Activated naive CD8-positive, alpha-beta T cell treated with anti-CD3 and anti-CD28 coated beads, Interleukin-2, amount 10 ng/mL, durations not matched to agents 7 days and 5 days (primary cell): ENCODE measurements around the gene SPANXD. TPM values are rescaled to one million over a fixed set of nuclear protein-coding genes. Genes with fewer than 3 reads are reported as not detected.
"Not testable (repeated sequence)": the region's sequence is repeated elsewhere in the genome, so short reads cannot be mapped to it uniquely, and the experiment has no call there.

ENCODE experiments used
- ATAC-seq: fragments of 150-1000 bp; cut with Tn5 transposase; one replicate; pipeline ENCODE4 v1.10.0; 2021; ENCODE audit warnings: low read depth, moderate library complexity
- POLR2A ChIA-PET: fragments of 350-600 bp; sonication (Branson Sonifier 250); formaldehyde crosslinking; loops from one replicate; lab custom pipeline; 2021; ENCODE audit warnings: antibody characterized with exemption; lab: Charles Lee
- DNase-seq: peaks from one replicate; pipeline ENCODE4 v3.0.0; 2021
- H3K27ac Mint-ChIP-seq: one replicate; pipeline ENCODE4 v1.8.0; 2022; ENCODE audit warnings: mild to moderate bottlenecking, mixed read lengths
- H3K27me3 Mint-ChIP-seq: one replicate; pipeline ENCODE4 v1.8.0; 2022; ENCODE audit warnings: mild to moderate bottlenecking, moderate library complexity, mixed read lengths
- H3K36me3 Mint-ChIP-seq: one replicate; pipeline ENCODE4 v1.8.0; 2021; ENCODE audit warnings: mild to moderate bottlenecking, mixed read lengths
- H3K4me1 Mint-ChIP-seq: one replicate; pipeline ENCODE4 v1.8.0; 2021; ENCODE audit warnings: mixed read lengths
- H3K4me3 Mint-ChIP-seq: one replicate; pipeline ENCODE4 v1.8.0; 2022; ENCODE audit warnings: mild to moderate bottlenecking, moderate library complexity, mixed read lengths
- H3K9me3 Mint-ChIP-seq: one replicate; pipeline ENCODE4 v1.8.0; 2021; ENCODE audit warnings: mixed read lengths
- total RNA-seq, 2 experiments: library from RNA; stranded (reverse); gene quantifications; one replicate each; pipeline ENCODE4 v1.2.3, GENCODE V29; 2021

SPANXD gene
- total RNA-seq = not detected

DNA sequence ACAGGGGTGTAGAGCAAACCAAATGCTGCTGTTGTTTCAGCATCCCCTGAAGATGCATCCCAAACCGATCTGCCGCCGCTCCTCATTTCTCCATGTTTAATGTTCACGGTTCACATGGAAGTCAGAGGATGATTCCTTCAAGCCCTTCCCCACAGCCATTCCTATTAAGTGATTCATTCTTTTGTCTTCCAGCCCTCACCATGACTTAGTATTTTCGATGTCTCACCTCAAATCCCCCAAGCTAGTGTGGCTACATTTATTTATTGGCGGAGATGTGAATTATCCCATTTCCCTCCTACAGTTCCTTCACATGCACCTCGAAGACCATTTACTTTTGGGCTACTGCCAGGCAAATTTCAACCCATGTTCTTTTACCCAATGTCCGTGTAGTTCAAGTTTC is at the start of gene SPANXD:
Gene SPANXD (minus strand): TSS at position 101 of the 400 bp plus-strand sequence. CDS start 334 bp downstream, outside the sequence.
- H3K36me3 Mint-ChIP-seq, DNase-seq, H3K27me3 Mint-ChIP-seq, POLR2A ChIA-PET, H3K4me3 Mint-ChIP-seq, H3K9me3 Mint-ChIP-seq, H3K4me1 Mint-ChIP-seq, ATAC-seq, H3K27ac Mint-ChIP-seq: not testable (repeated sequence)

DNA sequence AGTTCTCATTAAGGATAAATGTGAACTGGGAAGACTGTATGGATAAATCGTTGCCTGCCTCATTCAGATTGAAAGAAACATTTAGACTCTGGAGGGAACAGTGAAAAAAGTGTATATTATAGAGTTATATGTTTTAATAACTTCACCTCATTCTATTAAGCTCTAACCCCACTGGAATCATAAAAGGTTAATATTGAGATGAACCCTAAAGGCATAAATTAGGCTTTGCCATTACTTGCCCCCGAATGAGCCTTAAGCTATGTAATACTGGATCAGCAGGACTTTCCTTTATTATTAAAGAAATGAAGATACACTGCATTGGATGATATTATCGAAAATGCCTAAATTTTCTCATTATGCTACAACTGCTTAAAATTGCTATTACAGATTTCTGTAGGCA is 44.1 kb upstream of the SPANXD start:
- H3K27me3 Mint-ChIP-seq = no peaks in the 10 kb centered on the region
- H3K9me3 Mint-ChIP-seq = peaks cover 1% of the 10 kb centered on the region
- POLR2A ChIA-PET = no interaction called here
- no peaks in the 10 kb centered on the region for H3K36me3 Mint-ChIP-seq
- no peak for DNase-seq
- H3K4me1 Mint-ChIP-seq = no peaks in the 10 kb centered on the region
- no peak overlapping the region for H3K4me3 Mint-ChIP-seq
- H3K27ac Mint-ChIP-seq = no peak overlapping the region
- ATAC-seq = no peak

GRCh38 chrX:141736656-141737055 is 38.1 kb upstream of the SPANXD start:
- Mint-ChIP-seq H3K9me3 (peaks cover 1% of the 10 kb centered on the region), H3K27me3 (no peaks in the 10 kb centered on the region), H3K27ac (no peak overlapping the region), H3K4me3 (no peak overlapping the region), H3K36me3 (no peaks in the 10 kb centered on the region), H3K4me1 (no peaks in the 10 kb centered on the region)
- DNase-seq = no peak
- no peak for ATAC-seq
- POLR2A ChIA-PET = no interaction called here

DNA sequence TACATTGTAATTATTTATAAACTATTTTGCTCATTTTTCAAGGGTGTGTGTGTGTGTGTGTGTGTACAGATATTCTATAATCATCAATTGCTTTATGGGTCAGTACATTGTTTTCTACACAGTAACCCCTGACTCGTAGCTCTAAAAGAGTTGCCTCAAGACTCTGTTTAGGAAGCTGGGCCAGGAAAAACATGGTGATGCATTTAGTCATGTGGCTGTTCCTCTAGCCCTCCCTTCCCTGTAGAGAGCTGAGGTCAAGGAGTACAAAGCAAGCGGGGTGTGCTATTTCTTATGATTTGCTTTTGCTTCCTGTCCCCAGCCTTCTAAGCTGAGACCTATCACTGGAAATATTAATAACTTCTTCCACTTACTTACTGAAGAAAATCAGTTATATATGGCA is 34.8 kb upstream of the SPANXD start:
- POLR2A ChIA-PET = no interaction called here
- Mint-ChIP-seq H3K36me3 (no peaks in the 10 kb centered on the region), H3K4me3 (no peak overlapping the region), H3K9me3 (no peaks in the 10 kb centered on the region), H3K27me3 (no peaks in the 10 kb centered on the region), H3K4me1 (no peaks in the 10 kb centered on the region), H3K27ac (no peak overlapping the region)
- DNase-seq = no peak
- no peak for ATAC-seq

DNA sequence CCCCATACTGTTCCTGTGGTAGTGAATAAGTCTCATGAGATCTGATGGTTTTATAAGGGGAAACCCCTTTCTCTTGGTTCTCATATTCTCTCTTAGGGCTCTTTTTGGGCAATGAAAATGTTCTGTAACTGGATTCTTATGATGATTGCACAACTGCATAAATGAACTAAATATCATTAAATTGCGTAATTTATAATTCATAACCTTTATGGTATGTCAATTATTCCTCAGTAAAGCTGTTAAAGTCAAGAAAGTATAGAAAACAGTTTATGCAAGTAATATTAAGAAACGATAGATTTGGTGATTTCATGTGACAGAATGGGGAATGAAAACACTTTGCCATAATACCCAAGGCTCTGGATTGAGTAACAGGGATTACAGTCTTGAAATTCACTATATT is 33.5 kb upstream of the SPANXD start:
- Mint-ChIP-seq H3K36me3 (no peaks in the 10 kb centered on the region), H3K27ac (no peak overlapping the region), H3K4me3 (no peak overlapping the region), H3K9me3 (no peaks in the 10 kb centered on the region), H3K27me3 (no peaks in the 10 kb centered on the region), H3K4me1 (no peaks in the 10 kb centered on the region)
- ATAC-seq (no peak), DNase-seq (no peak)
- POLR2A ChIA-PET = no interaction called here

GRCh38 chrX:141724186-141724585 is 25.6 kb upstream of the SPANXD start:
- Mint-ChIP-seq H3K27ac (no peak overlapping the region), H3K9me3 (no peaks in the 10 kb centered on the region), H3K36me3 (no peaks in the 10 kb centered on the region), H3K4me3 (no peak overlapping the region), H3K27me3 (no peaks in the 10 kb centered on the region), H3K4me1 (no peaks in the 10 kb centered on the region)
- POLR2A ChIA-PET = no interaction called here
- DNase-seq (no peak), ATAC-seq (no peak)

GRCh38 chrX:141714680-141715079 is 16.1 kb upstream of the SPANXD start:
- Mint-ChIP-seq H3K27ac (no peak overlapping the region), H3K9me3 (no peaks in the 10 kb centered on the region), H3K4me1 (no peaks in the 10 kb centered on the region), H3K27me3 (no peaks in the 10 kb centered on the region), H3K36me3 (no peaks in the 10 kb centered on the region), H3K4me3 (no peak overlapping the region)
- ATAC-seq = no peak
- POLR2A ChIA-PET = no interaction called here
- no peak for DNase-seq

DNA sequence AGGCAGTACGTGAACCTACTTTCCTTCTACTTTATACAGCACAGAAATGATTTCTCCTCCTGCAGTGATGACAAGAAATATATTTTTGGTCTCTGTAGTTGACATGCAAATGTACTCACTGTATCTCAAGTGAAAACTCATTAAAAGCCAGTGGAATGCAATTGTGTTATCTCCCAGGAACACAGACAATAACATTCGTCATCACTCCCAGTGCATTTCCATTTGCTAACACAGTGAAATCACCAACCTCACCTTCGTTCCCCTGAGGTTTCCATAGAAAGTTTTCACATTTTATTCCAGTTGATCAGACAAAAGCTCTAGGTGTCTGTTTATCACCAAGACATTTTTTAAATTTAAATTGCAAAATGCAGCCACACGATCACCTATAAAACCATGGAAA is 2.5 kb upstream of the SPANXD start:
- Mint-ChIP-seq H3K4me3 (no peak overlapping the region), H3K36me3 (no peaks in the 10 kb centered on the region)

DNA sequence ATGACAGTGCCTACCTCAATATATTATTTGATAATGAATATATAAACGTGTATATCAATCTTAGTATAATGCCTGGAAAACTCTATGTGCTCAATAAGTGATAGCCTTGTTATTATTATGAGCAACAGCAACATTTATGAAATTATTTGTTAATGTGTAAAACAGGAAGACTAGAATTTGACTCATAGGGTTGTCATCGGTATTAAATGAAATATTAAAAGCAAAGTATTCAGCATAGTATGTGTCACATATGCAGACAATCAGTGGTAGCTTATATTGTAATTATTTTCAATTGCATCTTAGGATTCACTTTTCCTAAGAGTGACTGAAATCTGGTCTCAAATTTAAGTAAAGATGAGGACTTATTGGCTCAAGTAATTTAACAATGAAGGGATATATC is 24.6 kb downstream of the SPANXD start:
- H3K4me3 Mint-ChIP-seq = no peak overlapping the region
- DNase-seq (no peak), ATAC-seq (no peak)
- no peaks in the 10 kb centered on the region for H3K4me1 Mint-ChIP-seq
- H3K9me3 Mint-ChIP-seq = no peaks in the 10 kb centered on the region
- POLR2A ChIA-PET = no interaction called here
- H3K27me3 Mint-ChIP-seq = no peaks in the 10 kb centered on the region
- H3K36me3 Mint-ChIP-seq = no peaks in the 10 kb centered on the region
- no peak overlapping the region for H3K27ac Mint-ChIP-seq

More for the DNA sequence above, 2.5 kb upstream of the SPANXD start:
- Mint-ChIP-seq H3K9me3 (no peaks in the 10 kb centered on the region), H3K4me1 (no peaks in the 10 kb centered on the region), H3K27me3 (no peaks in the 10 kb centered on the region), H3K27ac (no peak overlapping the region)
- POLR2A ChIA-PET = no interaction called here
- DNase-seq (no peak), ATAC-seq (no peak)

DNA sequence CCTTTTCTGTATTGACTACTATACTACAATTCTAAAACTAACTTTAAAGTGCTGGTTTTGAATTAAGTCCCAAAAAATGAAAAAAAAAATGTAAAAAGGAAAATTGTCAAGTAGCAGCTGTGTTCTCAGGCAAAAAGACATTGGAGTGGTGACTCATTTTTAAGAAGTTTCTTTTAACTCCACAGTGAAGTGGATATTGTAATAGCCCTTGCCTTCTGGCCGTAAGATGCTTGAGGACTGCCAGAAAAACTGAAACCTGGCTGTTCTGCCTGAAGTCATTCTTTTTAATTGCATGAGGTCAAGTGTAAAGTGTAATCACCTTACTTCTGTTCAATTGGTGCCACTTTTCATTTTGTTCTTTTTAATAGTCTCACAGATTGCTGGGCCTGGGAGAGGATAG is 28.9 kb downstream of the SPANXD start:
- POLR2A ChIA-PET = no interaction called here
- H3K4me3 Mint-ChIP-seq = no peak overlapping the region
- DNase-seq (no peak), ATAC-seq (no peak)
- no peaks in the 10 kb centered on the region for H3K27me3 Mint-ChIP-seq
- H3K36me3 Mint-ChIP-seq = no peaks in the 10 kb centered on the region
- H3K27ac Mint-ChIP-seq = no peak overlapping the region
- H3K4me1 Mint-ChIP-seq = no peaks in the 10 kb centered on the region
- H3K9me3 Mint-ChIP-seq = no peaks in the 10 kb centered on the region

GRCh38 chrX:141668371-141668770 is 30.2 kb downstream of the SPANXD start:
- Mint-ChIP-seq H3K27ac (no peak overlapping the region), H3K9me3 (no peaks in the 10 kb centered on the region), H3K4me1 (no peaks in the 10 kb centered on the region), H3K4me3 (no peak overlapping the region), H3K27me3 (no peaks in the 10 kb centered on the region), H3K36me3 (no peaks in the 10 kb centered on the region)
- POLR2A ChIA-PET = no interaction called here
- DNase-seq = no peak
- ATAC-seq = no peak

GRCh38 chrX:141662781-141663180 is 35.8 kb downstream of the SPANXD start:
- Mint-ChIP-seq H3K4me3 (no peak overlapping the region), H3K9me3 (no peaks in the 10 kb centered on the region), H3K27ac (no peak overlapping the region), H3K36me3 (no peaks in the 10 kb centered on the region), H3K27me3 (no peaks in the 10 kb centered on the region), H3K4me1 (no peaks in the 10 kb centered on the region)
- DNase-seq (no peak), ATAC-seq (no peak)
- POLR2A ChIA-PET = no interaction called here

DNA sequence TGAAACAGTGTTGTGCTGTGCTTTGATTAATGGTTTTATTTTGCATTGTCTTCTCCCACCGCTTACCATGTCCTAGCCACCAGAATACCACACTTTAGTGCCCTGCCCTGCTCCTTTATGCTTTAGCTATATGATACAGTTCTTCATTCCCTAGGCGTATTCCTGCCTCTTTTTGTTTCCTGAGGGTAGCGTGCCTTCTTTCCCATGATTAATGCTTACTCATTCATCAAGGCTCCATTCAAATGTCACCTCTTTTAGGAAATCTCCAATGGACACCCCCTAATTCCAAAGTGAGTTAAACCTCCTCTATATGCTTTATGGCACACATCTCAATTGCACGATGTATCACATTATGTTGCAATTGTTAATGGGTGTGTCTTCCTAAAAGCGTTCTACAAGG is 46.3 kb downstream of the SPANXD start:
- POLR2A ChIA-PET = no interaction called here
- Mint-ChIP-seq H3K27ac (no peak overlapping the region), H3K4me3 (no peak overlapping the region), H3K27me3 (no peaks in the 10 kb centered on the region), H3K9me3 (peaks cover 3% of the 10 kb centered on the region), H3K36me3 (no peaks in the 10 kb centered on the region), H3K4me1 (no peaks in the 10 kb centered on the region)
- DNase-seq (no peak), ATAC-seq (no peak)
